IMR-90 (cell line): Measurements from ENCODE around the gene SPECC1L.

Source experiments
- CEBPB ChIP-seq: IDR thresholded peaks from 2 replicates; pipeline ENCODE4 v1.6.1; 2012; ENCODE audit warnings: low read depth, low read length, improper control_type of control experiment
- MAFK ChIP-seq: IDR thresholded peaks from 2 replicates; pipeline ENCODE4 v1.6.1; 2012; ENCODE audit warnings: low read depth, low read length, improper control_type of control experiment
- POLR2A ChIP-seq: IDR thresholded peaks from 2 replicates; pipeline ENCODE4 v1.6.1; 2012; ENCODE audit warnings: mild to moderate bottlenecking, low read depth, low read length
- RCOR1 ChIP-seq: IDR thresholded peaks from 2 replicates; pipeline ENCODE4 v1.6.1; 2012; ENCODE audit warnings: mild to moderate bottlenecking, low read length, improper control_type of control experiment; ENCODE audit not compliant: insufficient replicate concordance
- RFX5 ChIP-seq: IDR thresholded peaks from 2 replicates; pipeline ENCODE4 v1.8.0; 2012; ENCODE audit warnings: low read depth, mild to moderate bottlenecking, low read length, moderate library complexity
- TF ChIP-seq, protein P1 (sequence below): conservative IDR thresholded peaks from 2 replicates; pipeline ENCODE4 v1.5.1; 2012; ENCODE audit warnings: mild to moderate bottlenecking, low read depth, low read length, improper control_type of control experiment
- TF ChIP-seq, protein P2 (sequence below): fragments of 150-350 bp; IDR thresholded peaks from 2 replicates; pipeline ENCODE4 v1.6.1; 2016; ENCODE audit warnings: low read depth, mild to moderate bottlenecking, low read length, moderate library complexity, borderline replicate concordance

DNA sequence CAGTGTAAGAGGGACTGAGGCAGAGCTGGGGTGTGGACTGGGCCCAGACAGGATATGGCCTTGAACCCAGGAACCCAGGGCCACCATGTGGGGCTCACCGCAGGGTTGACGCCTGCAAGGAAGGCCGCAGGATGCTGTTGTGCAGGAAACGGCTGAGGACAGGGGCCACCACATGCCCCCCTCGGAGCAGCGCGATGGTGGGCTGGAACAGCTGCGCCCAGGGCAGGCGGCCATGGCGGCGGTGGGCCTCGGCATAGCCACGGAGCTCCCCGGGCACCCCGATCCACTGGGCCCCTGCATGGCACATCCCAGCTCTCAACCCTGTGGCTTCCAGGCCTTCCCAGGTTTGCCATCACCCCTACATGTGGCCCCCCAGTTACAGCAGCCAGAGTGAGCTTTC is 37.9 kb upstream of the SPECC1L start:
- TF ChIP-seq MAFK (no peak), CEBPB (no peak), RCOR1 (no peak), POLR2A (no peak), RFX5 (no peak)
- TF ChIP-seq, protein P1, sequence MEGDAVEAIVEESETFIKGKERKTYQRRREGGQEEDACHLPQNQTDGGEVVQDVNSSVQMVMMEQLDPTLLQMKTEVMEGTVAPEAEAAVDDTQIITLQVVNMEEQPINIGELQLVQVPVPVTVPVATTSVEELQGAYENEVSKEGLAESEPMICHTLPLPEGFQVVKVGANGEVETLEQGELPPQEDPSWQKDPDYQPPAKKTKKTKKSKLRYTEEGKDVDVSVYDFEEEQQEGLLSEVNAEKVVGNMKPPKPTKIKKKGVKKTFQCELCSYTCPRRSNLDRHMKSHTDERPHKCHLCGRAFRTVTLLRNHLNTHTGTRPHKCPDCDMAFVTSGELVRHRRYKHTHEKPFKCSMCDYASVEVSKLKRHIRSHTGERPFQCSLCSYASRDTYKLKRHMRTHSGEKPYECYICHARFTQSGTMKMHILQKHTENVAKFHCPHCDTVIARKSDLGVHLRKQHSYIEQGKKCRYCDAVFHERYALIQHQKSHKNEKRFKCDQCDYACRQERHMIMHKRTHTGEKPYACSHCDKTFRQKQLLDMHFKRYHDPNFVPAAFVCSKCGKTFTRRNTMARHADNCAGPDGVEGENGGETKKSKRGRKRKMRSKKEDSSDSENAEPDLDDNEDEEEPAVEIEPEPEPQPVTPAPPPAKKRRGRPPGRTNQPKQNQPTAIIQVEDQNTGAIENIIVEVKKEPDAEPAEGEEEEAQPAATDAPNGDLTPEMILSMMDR, result no peak
- TF ChIP-seq, protein P2, sequence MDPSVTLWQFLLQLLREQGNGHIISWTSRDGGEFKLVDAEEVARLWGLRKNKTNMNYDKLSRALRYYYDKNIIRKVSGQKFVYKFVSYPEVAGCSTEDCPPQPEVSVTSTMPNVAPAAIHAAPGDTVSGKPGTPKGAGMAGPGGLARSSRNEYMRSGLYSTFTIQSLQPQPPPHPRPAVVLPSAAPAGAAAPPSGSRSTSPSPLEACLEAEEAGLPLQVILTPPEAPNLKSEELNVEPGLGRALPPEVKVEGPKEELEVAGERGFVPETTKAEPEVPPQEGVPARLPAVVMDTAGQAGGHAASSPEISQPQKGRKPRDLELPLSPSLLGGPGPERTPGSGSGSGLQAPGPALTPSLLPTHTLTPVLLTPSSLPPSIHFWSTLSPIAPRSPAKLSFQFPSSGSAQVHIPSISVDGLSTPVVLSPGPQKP, result no peak
